T-cell (primary cell): Measurements from ENCODE around the gene SDK1. TPM values are rescaled to one million over a fixed set of nuclear protein-coding genes. Genes with fewer than 3 reads are reported as not detected.

Source experiments
- ATAC-seq, 4 experiments: fragments of 200-7000 bp in 3 of 4; fragments of 150-1000 bp in 1 of 4; cut with Tn5 transposase; replicated peaks in 1 of 4; 1 replicate in 3 of 4; 2 replicates in 1 of 4; pipeline ENCODE4 v1.10.0; 2021; ENCODE audit warnings: moderate library complexity in 3 of 4, mild to moderate bottlenecking in 2 of 4, moderate number of reproducible peaks in 1 of 4
- CTCF ChIA-PET, 2 donors: fragments of 300-600 bp; sonication (Branson Sonifier 250); formaldehyde crosslinking; loops; one replicate each; lab custom pipeline; 2022; ENCODE audit warnings: antibody characterized with exemption in 2 of 2; lab: Charles Lee
- POLR2A ChIA-PET, 2 donors: fragments of 300-600 bp; sonication (Branson Sonifier 250); formaldehyde crosslinking; loops; one replicate each; lab custom pipeline; 2022; ENCODE audit warnings: antibody characterized with exemption in 2 of 2; lab: Charles Lee
- DNase-seq, 35 experiments: peaks; one replicate each; pipeline versions ENCODE4 v3.0.0 to v3.0.0-alpha.2; 2013 to 2023
- H3K27ac ChIP-seq: one replicate; pipeline ENCODE4 v1.5.1; 2013; ENCODE audit warnings: low read length
- H3K27me3 ChIP-seq, 2 experiments: replicated peaks in 1 of 2; 1 replicate in 1 of 2; 2 replicates in 1 of 2; pipeline versions ENCODE4 v1.6.1 to v1.7.0; 2013; ENCODE audit warnings: low read length in 1 of 2, mixed read lengths in 1 of 2; ENCODE audit not compliant: control insufficient read depth in 2 of 2, insufficient read depth in 2 of 2; ENCODE audit errors: extremely low read depth in 1 of 2
- H3K36me3 ChIP-seq, 2 donors: 1 replicate in 1 of 2; 2 replicates in 1 of 2; pipeline versions ENCODE4 v1.6.1 to v1.7.0; 2013; ENCODE audit warnings: low read length in 1 of 2; ENCODE audit not compliant: control insufficient read depth in 2 of 2, insufficient read depth in 1 of 2; ENCODE audit errors: extremely low read depth in 1 of 2
- H3K4me1 ChIP-seq, 2 experiments: 1 replicate in 1 of 2; 2 replicates in 1 of 2; pipeline versions ENCODE4 v1.6.1 to v1.7.0; 2013; ENCODE audit warnings: low read length in 2 of 2, mixed read lengths in 1 of 2; ENCODE audit not compliant: insufficient read depth in 2 of 2, control insufficient read depth in 1 of 2; ENCODE audit errors: extremely low read depth in 1 of 2
- H3K4me3 ChIP-seq, 2 donors: 1 replicate in 1 of 2; 2 replicates in 1 of 2; pipeline versions ENCODE4 v1.5.1 to v1.7.0; 2013; ENCODE audit warnings: mild to moderate bottlenecking in 2 of 2, low read length in 1 of 2, moderate library complexity in 1 of 2; ENCODE audit not compliant: control insufficient read depth in 1 of 2; ENCODE audit errors: extremely low read depth in 1 of 2
- H3K9me3 ChIP-seq: 2 replicates; pipeline ENCODE4 v1.7.0; 2013
- H3K27ac Mint-ChIP-seq, 2 donors: one replicate each; pipeline ENCODE4 v1.8.0; 2020 to 2021; ENCODE audit warnings: mild to moderate bottlenecking in 2 of 2, mixed read lengths in 2 of 2
- H3K27me3 Mint-ChIP-seq, 2 donors: one replicate each; pipeline ENCODE4 v1.8.0; 2021 to 2022; ENCODE audit warnings: mixed read lengths in 2 of 2
- H3K36me3 Mint-ChIP-seq: one replicate; pipeline ENCODE4 v1.8.0; 2021; ENCODE audit warnings: mixed read lengths
- H3K4me1 Mint-ChIP-seq, 3 donors: one replicate each; pipeline ENCODE4 v1.8.0; 2020 to 2022; ENCODE audit warnings: mixed read lengths in 3 of 3, mild to moderate bottlenecking in 1 of 3
- H3K4me3 Mint-ChIP-seq, 3 donors: one replicate each; pipeline ENCODE4 v1.8.0; 2020 to 2022; ENCODE audit warnings: mild to moderate bottlenecking in 3 of 3, mixed read lengths in 3 of 3, moderate library complexity in 3 of 3
- H3K9me3 Mint-ChIP-seq, 3 donors: one replicate each; pipeline ENCODE4 v1.8.0; 2020 to 2022; ENCODE audit warnings: mixed read lengths in 3 of 3
- WGBS: methylation state at CpG from one replicate; pipeline ENCODE4 v1.1.5; 2013; ENCODE audit warnings: missing lambda C conversion rate; ENCODE audit not compliant: insufficient coverage; 5-methylcytosine and 5-hydroxymethylcytosine counted together
- total RNA-seq, 35 experiments: library from RNA in 6 of 35; stranded (reverse) in 6 of 35; fragments of 120-200 nt in 1 of 35; gene quantifications; one replicate each; pipeline versions ENCODE4 v1.2.1 to v1.2.4 and lab custom pipeline; 2013 to 2026

Gene SDK1
- total RNA-seq, 5 donors from 2014 or later (not counting 1 experiment from before 2014, with no cell fraction given), result 0.47 to 1.7 (median 0.63) TPM

GRCh38 chr7:4048336-4048735, 747.3 kb downstream of the SDK1 start:
- H3K36me3 Mint-ChIP-seq, result no peaks in the 10 kb centered on the region
- DNase-seq, result no peak
- Histone ChIP-seq H3K4me3 (no peak overlapping the region), H3K9me3 (no peaks in the 10 kb centered on the region), H3K27ac (no peak overlapping the region), H3K27me3 (peaks cover 0 to 8% of the 10 kb centered on the region in 2 experiments), H3K4me1 (no peaks in the 10 kb centered on the region), H3K36me3 (no peaks in the 10 kb centered on the region)
- ChIA-PET CTCF (no interaction called here), POLR2A (no interaction called here)
- no peak overlapping the region for H3K4me3 Mint-ChIP-seq
- 89% methylated on average over 14 of the region's 14 CpGs for WGBS
- ATAC-seq, result no peak
- H3K27ac Mint-ChIP-seq, result no peak overlapping the region
- H3K9me3 Mint-ChIP-seq, result no peaks in the 10 kb centered on the region
- H3K4me1 Mint-ChIP-seq, result no peaks in the 10 kb centered on the region
- peaks cover 3 to 7% of the 10 kb centered on the region in 2 donors for H3K27me3 Mint-ChIP-seq

- H3K27ac Mint-ChIP-seq, result no peak overlapping the region
- 88% methylated on average over 9 of the region's 13 CpGs for WGBS
- H3K36me3 Mint-ChIP-seq, result no peaks in the 10 kb centered on the region
- no peaks in the 10 kb centered on the region for H3K4me1 ChIP-seq
- no peaks in the 10 kb centered on the region for H3K9me3 Mint-ChIP-seq
- H3K4me3 Mint-ChIP-seq, result no peak overlapping the region
- peaks cover 0 to 8% of the 10 kb centered on the region in 2 experiments for H3K27me3 ChIP-seq
- DNase-seq, result no peak
- no peak overlapping the region for H3K4me3 ChIP-seq
- no peaks in the 10 kb centered on the region for H3K9me3 ChIP-seq
- H3K27ac ChIP-seq, result no peak overlapping the region
- H3K4me1 Mint-ChIP-seq, result no peaks in the 10 kb centered on the region
- ATAC-seq, result no peak
- ChIA-PET CTCF (no interaction called here), POLR2A (no interaction called here)
- no peaks in the 10 kb centered on the region for H3K36me3 ChIP-seq
- peaks cover 3 to 7% of the 10 kb centered on the region in 2 donors for H3K27me3 Mint-ChIP-seq
Measured at GRCh38 chr7:4049202-4049601, 748.1 kb downstream of the SDK1 start.

GRCh38 chr7:4050126-4050660, 749.1 kb downstream of the SDK1 start:
- Histone ChIP-seq H3K27me3 (peaks cover 0 to 8% of the 10 kb centered on the region in 2 experiments), H3K27ac (no peak overlapping the region), H3K9me3 (no peaks in the 10 kb centered on the region), H3K4me1 (no peaks in the 10 kb centered on the region), H3K36me3 (no peaks in the 10 kb centered on the region), H3K4me3 (no peak overlapping the region)
- H3K36me3 Mint-ChIP-seq, result no peaks in the 10 kb centered on the region
- H3K9me3 Mint-ChIP-seq, result no peaks in the 10 kb centered on the region
- H3K4me1 Mint-ChIP-seq, result no peaks in the 10 kb centered on the region
- H3K27me3 Mint-ChIP-seq, result peaks cover 3 to 7% of the 10 kb centered on the region in 2 donors
- no peak overlapping the region for H3K4me3 Mint-ChIP-seq
- 92% methylated on average over 9 of the region's 11 CpGs for WGBS
- DNase-seq (no peak), ATAC-seq (no peak)
- ChIA-PET CTCF (no interaction called here), POLR2A (no interaction called here)
- no peak overlapping the region for H3K27ac Mint-ChIP-seq

GRCh38 chr7:4051696-4052095, 750.6 kb downstream of the SDK1 start:
- WGBS, result 83% methylated on average over 11 of the region's 11 CpGs
- Histone ChIP-seq H3K27ac (no peak overlapping the region), H3K9me3 (no peaks in the 10 kb centered on the region), H3K4me1 (no peaks in the 10 kb centered on the region), H3K27me3 (peaks cover 0 to 15% of the 10 kb centered on the region in 2 experiments), H3K36me3 (no peaks in the 10 kb centered on the region), H3K4me3 (no peak overlapping the region)
- Mint-ChIP-seq H3K4me1 (no peaks in the 10 kb centered on the region), H3K36me3 (no peaks in the 10 kb centered on the region), H3K27ac (no peak overlapping the region), H3K9me3 (peaks cover 0 to 3% (median 0%) of the 10 kb centered on the region in 3 donors), H3K27me3 (peaks cover 3 to 19% of the 10 kb centered on the region in 2 donors), H3K4me3 (no peak overlapping the region)
- ChIA-PET CTCF (no interaction called here), POLR2A (interaction anchor here in 1 of 2 donors (0.6 kb wide), 1 partner anchor 257 kb away, joined by 5 read pairs; no protein-coding TSS in a partner anchor)
- DNase-seq (no peak), ATAC-seq (no peak)

- no peak overlapping the region for H3K27ac ChIP-seq
- peaks cover 0 to 19% of the 10 kb centered on the region in 2 experiments for H3K27me3 ChIP-seq
- ATAC-seq (no peak), DNase-seq (no peak)
- Mint-ChIP-seq H3K4me1 (no peaks in the 10 kb centered on the region), H3K27ac (no peak overlapping the region), H3K9me3 (peaks cover 0 to 3% (median 0%) of the 10 kb centered on the region in 3 donors), H3K36me3 (no peaks in the 10 kb centered on the region), H3K27me3 (peaks cover 3 to 22% of the 10 kb centered on the region in 2 donors), H3K4me3 (no peak overlapping the region)
- ChIA-PET POLR2A (interaction anchor here in 1 of 2 donors (0.6 kb wide), 1 partner anchor 258 kb away, joined by 5 read pairs; no protein-coding TSS in a partner anchor), CTCF (no interaction called here)
- no peaks in the 10 kb centered on the region for H3K9me3 ChIP-seq
- H3K36me3 ChIP-seq, result no peaks in the 10 kb centered on the region
- no peaks in the 10 kb centered on the region for H3K4me1 ChIP-seq
- WGBS, result 80% methylated on average over 1 of the region's 11 CpGs
- H3K4me3 ChIP-seq, result no peak overlapping the region
Measured at GRCh38 chr7:4052130-4052529, 751.1 kb downstream of the SDK1 start.

GRCh38 chr7:4054158-4054557, 753.1 kb downstream of the SDK1 start:
- Mint-ChIP-seq H3K9me3 (peaks cover 9 to 16% (median 11%) of the 10 kb centered on the region in 3 donors), H3K4me1 (no peaks in the 10 kb centered on the region), H3K4me3 (no peak overlapping the region), H3K27me3 (peaks cover 5 to 28% of the 10 kb centered on the region in 2 donors), H3K27ac (no peak overlapping the region), H3K36me3 (no peaks in the 10 kb centered on the region)
- WGBS, result 60% methylated on average over 1 of the region's 6 CpGs
- DNase-seq (no peak), ATAC-seq (no peak)
- Histone ChIP-seq H3K4me1 (no peaks in the 10 kb centered on the region), H3K9me3 (no peaks in the 10 kb centered on the region), H3K27me3 (peaks cover 0 to 20% of the 10 kb centered on the region in 2 experiments), H3K36me3 (no peaks in the 10 kb centered on the region), H3K4me3 (no peak overlapping the region), H3K27ac (no peak overlapping the region)
- ChIA-PET CTCF (interaction anchor here in 1 of 2 donors (0.6 kb wide), 1 partner anchor 633 kb away, joined by 4 read pairs; no protein-coding TSS in a partner anchor), POLR2A (no interaction called here)
